HCT116 (cell line): Measurements from ENCODE around the gene PARVB. TPM values are rescaled to one million over a fixed set of nuclear protein-coding genes. Genes with fewer than 3 reads are reported as not detected.

ENCODE experiments used
- ATAC-seq: fragments of 200-7000 bp; cut with Tn5 transposase; 2 replicates; pipeline ENCODE4 v1.9.1; 2020; ENCODE audit warnings: mild to moderate bottlenecking, moderate library complexity
- BruUV-seq: library from RNA; stranded (reverse); fragments of 400-500 nt; replicated peaks from 2 replicates; lab custom pipeline; 2021; lab: Mats Ljungman, UMichigan
- CTCF ChIA-PET: fragments of 300-600 bp; sonication (Branson Sonifier 250); formaldehyde crosslinking; loops from one replicate; lab custom pipeline; 2021; ENCODE audit warnings: antibody characterized with exemption; lab: Charles Lee
- POLR2A ChIA-PET: fragments of 300-600, 350-600 bp; sonication (Branson Sonifier 250); formaldehyde crosslinking; loops from one replicate; lab custom pipeline; 2021; ENCODE audit warnings: antibody characterized with exemption; lab: Charles Lee
- RAD21 ChIA-PET, 2 experiments: fragments of 300-600 bp; sonication (Branson Sonifier 250); formaldehyde crosslinking; loops; one replicate each; lab custom pipeline; 2023; ENCODE audit warnings: low total read pairs in 2 of 2; ENCODE audit not compliant: uncharacterized antibody in 2 of 2, unreplicated experiment in 2 of 2, low non-redundant PET in 1 of 2; lab: Charles Lee
- DNase-seq: peaks from one replicate; pipeline ENCODE4 v3.0.0-alpha.2; 2010; ENCODE audit warnings: low read depth, low spot score
- H2AFZ ChIP-seq: fragments of 200-600 bp; shearing (Covaris generic), sonication (generic); 2 replicates; pipeline ENCODE4 v1.6.1; 2017; ENCODE audit warnings: low read depth, mixed run types, mixed read lengths, antibody characterized with exemption, low read length; ENCODE audit not compliant: poor library complexity, severe bottlenecking
- H3K27ac ChIP-seq: 2 replicates; pipeline ENCODE4 v1.5.1; 2012; ENCODE audit warnings: low read depth, low read length
- H3K27me3 ChIP-seq: fragments of 200-600 bp; sonication (generic); 2 replicates; pipeline ENCODE4 v1.6.1; 2016; ENCODE audit warnings: mixed run types, low read length, mixed read lengths; ENCODE audit not compliant: insufficient read depth
- H3K36me3 ChIP-seq, 2 experiments: fragments of 200-500 bp in 1 of 2; fragments of 200-600 bp in 1 of 2; sonication (Bioruptor generic) in 1 of 2; sonication (generic) in 1 of 2; 2 replicates each; pipeline versions ENCODE4 v1.5.1 to v1.6.1; 2014 to 2016; ENCODE audit warnings: low read length in 2 of 2, inconsistent platforms in 1 of 2, mixed read lengths in 1 of 2, mixed run types in 1 of 2; ENCODE audit not compliant: insufficient read depth in 2 of 2, control insufficient read depth in 1 of 2
- H3K4me1 ChIP-seq, 2 experiments: fragments of 200-600 bp in 1 of 2; sonication (generic) in 1 of 2; 2 replicates each; pipeline versions ENCODE4 v1.5.1 to v1.6.1; 2012 to 2017; ENCODE audit warnings: low read length in 2 of 2, inconsistent platforms in 1 of 2, mild to moderate bottlenecking in 1 of 2, mixed read lengths in 1 of 2, mixed run types in 1 of 2, moderate library complexity in 1 of 2; ENCODE audit not compliant: insufficient read depth in 2 of 2, control insufficient read depth in 1 of 2
- H3K4me2 ChIP-seq: fragments of 200-600 bp; sonication (generic); 2 replicates; pipeline ENCODE4 v1.6.1; 2017; ENCODE audit warnings: mixed run types, low read length, mixed read lengths
- H3K4me3 ChIP-seq, 2 experiments: fragments of 200-600 bp in 1 of 2; sonication (generic) in 1 of 2; replicated peaks in 1 of 2; 2 replicates each; pipeline ENCODE4 v1.5.1; 2011 to 2016; ENCODE audit warnings: low read length in 2 of 2, control low read depth in 1 of 2, low read depth in 1 of 2, mild to moderate bottlenecking in 1 of 2, mixed read lengths in 1 of 2, mixed run types in 1 of 2
- H3K79me2 ChIP-seq: fragments of 200-600 bp; sonication (generic); 2 replicates; pipeline ENCODE4 v1.6.1; 2017; ENCODE audit warnings: mild to moderate bottlenecking, mixed run types, low read length, moderate library complexity, mixed read lengths; ENCODE audit not compliant: insufficient read depth
- H3K9ac ChIP-seq: fragments of 200-600 bp; sonication (generic); 2 replicates; pipeline ENCODE4 v1.6.1; 2016; ENCODE audit warnings: low read length, mixed read lengths
- H3K9me2 ChIP-seq: fragments of 200-600 bp; sonication (generic), shearing (Covaris generic); 2 replicates; pipeline ENCODE4 v1.6.1; 2017; ENCODE audit warnings: mixed run types, mild to moderate bottlenecking, moderate library complexity; ENCODE audit not compliant: insufficient read depth
- H3K9me3 ChIP-seq, 2 experiments: fragments of 200-500 bp in 1 of 2; fragments of 200-600 bp in 1 of 2; sonication (Bioruptor generic) in 1 of 2; sonication (generic) in 1 of 2; 2 replicates each; pipeline ENCODE4 v1.6.1; 2014 to 2017; ENCODE audit warnings: low read length in 2 of 2, mixed read lengths in 2 of 2, inconsistent platforms in 1 of 2, low read depth in 1 of 2, mild to moderate bottlenecking in 1 of 2, mixed run types in 1 of 2, moderate library complexity in 1 of 2; ENCODE audit not compliant: control insufficient read depth in 1 of 2, insufficient read depth in 1 of 2
- H4K20me1 ChIP-seq: fragments of 200-600 bp; sonication (generic), shearing (Covaris generic); 2 replicates; pipeline ENCODE4 v1.6.1; 2017; ENCODE audit warnings: mixed run types, mild to moderate bottlenecking, moderate library complexity; ENCODE audit not compliant: insufficient read depth
- ATF3 ChIP-seq: IDR thresholded peaks from 2 replicates; pipeline ENCODE4 v1.6.1; 2012
- CBX3 ChIP-seq: IDR thresholded peaks from 2 replicates; pipeline ENCODE4 v1.6.1; 2012; ENCODE audit warnings: low read depth
- CEBPB ChIP-seq: IDR thresholded peaks from 2 replicates; pipeline ENCODE4 v1.6.1; 2012; ENCODE audit warnings: low read depth
- CTCF ChIP-seq, 3 experiments: fragments of 200-600 bp in 1 of 3; sonication (generic) in 1 of 3; IDR thresholded peaks in 2 of 3; conservative IDR thresholded peaks in 1 of 3; 2 replicates each; pipeline ENCODE4 v1.5.1; 2012 to 2017; ENCODE audit warnings: low read depth in 2 of 3, low read length in 2 of 3, antibody characterized with exemption in 1 of 3, borderline replicate concordance in 1 of 3, control low read depth in 1 of 3, mild to moderate bottlenecking in 1 of 3, mixed read lengths in 1 of 3, mixed run types in 1 of 3, moderate library complexity in 1 of 3; ENCODE audit not compliant: insufficient read depth in 1 of 3
- EGR1 ChIP-seq: IDR thresholded peaks from 2 replicates; pipeline ENCODE4 v1.6.1; 2012; ENCODE audit warnings: low read depth
- EZH2 ChIP-seq: fragments of 200-600 bp; sonication (generic); IDR thresholded peaks from 2 replicates; pipeline ENCODE4 v1.6.1; 2017; ENCODE audit warnings: antibody characterized with exemption, mixed run types
- EZH2phosphoT487 ChIP-seq: fragments of 200-600 bp; IDR thresholded peaks from 2 replicates; pipeline ENCODE4 v1.6.1; 2018; ENCODE audit warnings: antibody characterized with exemption, borderline replicate concordance
- JUND ChIP-seq: IDR thresholded peaks from 2 replicates; pipeline ENCODE4 v1.6.1; 2012
- MAX ChIP-seq: IDR thresholded peaks from 2 replicates; pipeline ENCODE4 v1.6.1; 2012
- POLR2A ChIP-seq: IDR thresholded peaks from 2 replicates; pipeline ENCODE4 v1.7.0; 2011; ENCODE audit warnings: borderline replicate concordance; ENCODE audit not compliant: insufficient read depth, insufficient read length; ENCODE audit errors: extremely low read depth
- POLR2AphosphoS5 ChIP-seq: IDR thresholded peaks from 2 replicates; pipeline ENCODE4 v1.6.1; 2011; ENCODE audit warnings: mild to moderate bottlenecking, low read depth, low read length, moderate library complexity
- RAD21 ChIP-seq: IDR thresholded peaks from 2 replicates; pipeline ENCODE4 v1.6.1; 2012; ENCODE audit warnings: low read depth, mild to moderate bottlenecking
- REST ChIP-seq: IDR thresholded peaks from 2 replicates; pipeline ENCODE4 v1.6.1; 2012; ENCODE audit warnings: low read depth
- SRF ChIP-seq: IDR thresholded peaks from 2 replicates; pipeline ENCODE4 v1.6.1; 2012; ENCODE audit warnings: low read depth
- TCF7L2 ChIP-seq: IDR thresholded peaks from 2 replicates; pipeline ENCODE4 v1.7.0; 2011; ENCODE audit warnings: borderline replicate concordance, inconsistent platforms; ENCODE audit not compliant: insufficient read depth, insufficient read length; ENCODE audit errors: extremely low read depth
- YY1 ChIP-seq: IDR thresholded peaks from 2 replicates; pipeline ENCODE4 v1.6.1; 2011; ENCODE audit warnings: low read length, low read depth, moderate library complexity, mild to moderate bottlenecking; ENCODE audit not compliant: insufficient replicate concordance; ENCODE audit errors: extremely low read depth
- ZFX ChIP-seq: fragments of 450-650 bp; IDR thresholded peaks from 2 replicates; pipeline ENCODE4 v1.6.1; 2017
- ZNF274 ChIP-seq: fragments of 200-500 bp; sonication (Bioruptor generic); IDR thresholded peaks from 2 replicates; pipeline ENCODE4 v1.6.1; 2014; ENCODE audit warnings: mild to moderate bottlenecking, low read depth, low read length, inconsistent platforms
- intact Hi-C: fragments of 100-400 bp; cut with micrococcal nuclease; formaldehyde crosslinking; loops from 2 replicates; pipeline ENCODE4 v1.10.0; 2022
- total RNA-seq: library from RNA; stranded (reverse); gene quantifications from one replicate; pipeline ENCODE4 v1.2.1, GENCODE V29; 2021; ENCODE audit not compliant: unreplicated experiment

Gene PARVB
- total RNA-seq, 1 experiment from 2014 or later, result 21.4 TPM

GRCh38 chr22:44162960-44163359 is 138.9 kb downstream of the PARVB start (continued):
- no peak for TF ChIP-seq CTCF (IDR thresholded peaks at IDR 0.05 in 2 of 3, conservative IDR thresholded peaks at IDR 0.05 in 1 of 3; ENCODE audit: borderline replicate concordance in 1 of 3, insufficient read depth in 1 of 3, low read depth in 2 of 3, low read length in 2 of 3)
- TF ChIP-seq CEBPB, result no peak
- no peak for TF ChIP-seq JUND
- no peak for TF ChIP-seq TCF7L2
- no peak for TF ChIP-seq MAX

GRCh38 chr22:44163536-44163935 is 139.4 kb downstream of the PARVB start:
- TF ChIP-seq YY1, result no peak
- no peak for TF ChIP-seq CBX3
- TF ChIP-seq ZFX, result no peak
- no peak for TF ChIP-seq REST
- TF ChIP-seq TCF7L2, result no peak
- no peak for TF ChIP-seq EGR1
- no peak for TF ChIP-seq EZH2phosphoT487
- no peak for TF ChIP-seq POLR2AphosphoS5
- no peak for TF ChIP-seq SRF
- no peak for TF ChIP-seq JUND
- no peak for TF ChIP-seq RAD21
- TF ChIP-seq POLR2A, result no peak
- TF ChIP-seq EZH2, result no peak
- TF ChIP-seq ATF3, result no peak
- TF ChIP-seq ZNF274, result no peak
- TF ChIP-seq, all 23 proteins: peak for 0

More at GRCh38 chr22:44163536-44163935, 139.4 kb downstream of the PARVB start:
- no peak for DNase-seq
- H2AFZ ChIP-seq, result no peak overlapping the region
- no peak for ATAC-seq
- intact Hi-C loops, result no loop called here
- H4K20me1 ChIP-seq, result no peaks in the 10 kb centered on the region
- H3K4me2 ChIP-seq, result no peak overlapping the region
- no peak overlapping the region for H3K4me3 ChIP-seq
- ChIA-PET RAD21 (no interaction called here), CTCF (no interaction called here), POLR2A (no interaction called here)
- no peaks in the 10 kb centered on the region for H3K4me1 ChIP-seq
- H3K36me3 ChIP-seq, result no peaks in the 10 kb centered on the region
- no TSS peak for BruUV-seq
- no peak overlapping the region for H3K9ac ChIP-seq
- no peaks in the 10 kb centered on the region for H3K79me2 ChIP-seq
- no peaks in the 10 kb centered on the region for H3K9me3 ChIP-seq
- no peak overlapping the region for H3K27ac ChIP-seq
- no peaks in the 10 kb centered on the region for H3K27me3 ChIP-seq
- no peaks in the 10 kb centered on the region for H3K9me2 ChIP-seq
